Measurements from ENCODE around the gene RAB24. TPM values are rescaled to one million over a fixed set of nuclear protein-coding genes. Genes with fewer than 3 reads are reported as not detected.

The RAB24 gene
- total RNA-seq, 1 donor from 2014 or later = 30.0 TPM

- no peaks in the 10 kb centered on the region for H3K27me3 Mint-ChIP-seq
- peaks cover 2% of the 10 kb centered on the region for H3K4me1 Mint-ChIP-seq (ENCODE audit: low read depth)
- DNase-seq (ENCODE audit: low spot score, unreplicated experiment) = no peak
- H3K9me3 Mint-ChIP-seq (ENCODE audit: low read depth) = no peaks in the 10 kb centered on the region
- TF ChIP-seq, protein P1, sequence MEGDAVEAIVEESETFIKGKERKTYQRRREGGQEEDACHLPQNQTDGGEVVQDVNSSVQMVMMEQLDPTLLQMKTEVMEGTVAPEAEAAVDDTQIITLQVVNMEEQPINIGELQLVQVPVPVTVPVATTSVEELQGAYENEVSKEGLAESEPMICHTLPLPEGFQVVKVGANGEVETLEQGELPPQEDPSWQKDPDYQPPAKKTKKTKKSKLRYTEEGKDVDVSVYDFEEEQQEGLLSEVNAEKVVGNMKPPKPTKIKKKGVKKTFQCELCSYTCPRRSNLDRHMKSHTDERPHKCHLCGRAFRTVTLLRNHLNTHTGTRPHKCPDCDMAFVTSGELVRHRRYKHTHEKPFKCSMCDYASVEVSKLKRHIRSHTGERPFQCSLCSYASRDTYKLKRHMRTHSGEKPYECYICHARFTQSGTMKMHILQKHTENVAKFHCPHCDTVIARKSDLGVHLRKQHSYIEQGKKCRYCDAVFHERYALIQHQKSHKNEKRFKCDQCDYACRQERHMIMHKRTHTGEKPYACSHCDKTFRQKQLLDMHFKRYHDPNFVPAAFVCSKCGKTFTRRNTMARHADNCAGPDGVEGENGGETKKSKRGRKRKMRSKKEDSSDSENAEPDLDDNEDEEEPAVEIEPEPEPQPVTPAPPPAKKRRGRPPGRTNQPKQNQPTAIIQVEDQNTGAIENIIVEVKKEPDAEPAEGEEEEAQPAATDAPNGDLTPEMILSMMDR (IDR thresholded peaks at IDR 0.05; ENCODE audit: unreplicated experiment) = no peak
- H3K27ac Mint-ChIP-seq = no peak overlapping the region
- peaks cover 37% of the 10 kb centered on the region for H3K36me3 Mint-ChIP-seq (ENCODE audit: insufficient read depth)
- H3K4me3 Mint-ChIP-seq (ENCODE audit: low read depth) = no peak overlapping the region
These were observed 29.4 kb upstream of the RAB24 start for GRCh38 chr5:177332896-177333260.

DNA sequence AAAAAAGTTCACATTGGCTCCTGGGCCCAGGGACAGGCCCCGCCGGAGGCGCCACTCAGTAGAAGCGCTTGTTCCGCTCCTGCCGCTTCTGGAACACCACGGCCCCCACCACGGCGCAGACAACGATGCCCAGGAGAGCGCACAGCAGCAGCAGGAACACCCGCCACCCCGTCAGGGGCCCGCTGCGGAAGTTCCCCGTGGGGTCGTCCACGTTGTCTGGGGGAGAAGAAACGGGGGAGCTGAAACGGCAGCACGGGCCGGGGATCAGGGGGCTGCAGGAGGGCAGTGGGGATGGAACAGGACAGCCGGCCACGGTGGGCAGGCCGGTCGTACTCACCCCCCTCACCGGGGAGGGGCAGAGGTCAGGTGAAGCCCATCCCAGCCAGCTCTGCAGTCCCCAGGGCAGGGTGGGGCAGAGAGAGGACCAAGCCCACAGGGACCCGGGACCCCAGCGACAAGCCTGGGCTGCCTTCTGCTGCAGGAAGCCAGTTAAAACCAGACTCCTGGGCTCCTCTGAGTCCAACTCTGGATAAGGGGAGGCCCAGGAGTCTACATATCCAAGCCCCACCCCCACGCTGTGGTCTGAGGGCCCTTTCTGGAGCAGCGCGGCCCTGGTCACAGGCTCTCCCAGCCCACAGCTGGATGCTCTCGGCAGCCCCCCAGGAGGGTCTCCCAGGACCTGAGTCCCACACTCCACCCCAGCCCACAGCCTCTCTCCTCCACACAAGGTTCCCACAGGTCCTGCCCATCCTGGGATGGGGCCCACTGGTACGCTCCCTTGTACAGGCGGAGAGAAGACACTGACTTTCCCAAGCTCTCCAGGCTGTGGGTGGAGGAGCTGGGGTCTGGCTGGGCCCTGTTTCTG, 28.7 kb upstream of the RAB24 start:
- no peak overlapping the region for H3K27ac Mint-ChIP-seq
- H3K4me1 Mint-ChIP-seq (ENCODE audit: low read depth) = peaks cover 3% of the 10 kb centered on the region
- H3K9me3 Mint-ChIP-seq (ENCODE audit: low read depth) = no peaks in the 10 kb centered on the region
- TF ChIP-seq, protein P1 (IDR thresholded peaks at IDR 0.05; ENCODE audit: unreplicated experiment) = no peak
- DNase-seq (ENCODE audit: low spot score, unreplicated experiment) = no peak
- peaks cover 36% of the 10 kb centered on the region for H3K36me3 Mint-ChIP-seq (ENCODE audit: insufficient read depth)
- H3K27me3 Mint-ChIP-seq = no peaks in the 10 kb centered on the region
- H3K4me3 Mint-ChIP-seq (ENCODE audit: low read depth) = no peak overlapping the region

GRCh38 chr5:177330991-177331842, 27.7 kb upstream of the RAB24 start:
- no peak for DNase-seq (ENCODE audit: low spot score, unreplicated experiment)
- Mint-ChIP-seq H3K9me3 (ENCODE audit: low read depth) (no peaks in the 10 kb centered on the region), H3K4me1 (ENCODE audit: low read depth) (peaks cover 7% of the 10 kb centered on the region), H3K27me3 (no peaks in the 10 kb centered on the region), H3K27ac (peak overlapping the region; percentile 34), H3K4me3 (ENCODE audit: low read depth) (no peak overlapping the region), H3K36me3 (ENCODE audit: insufficient read depth) (peaks cover 33% of the 10 kb centered on the region)
- TF ChIP-seq, protein P1 (IDR thresholded peaks at IDR 0.05; ENCODE audit: unreplicated experiment) = no peak

DNA sequence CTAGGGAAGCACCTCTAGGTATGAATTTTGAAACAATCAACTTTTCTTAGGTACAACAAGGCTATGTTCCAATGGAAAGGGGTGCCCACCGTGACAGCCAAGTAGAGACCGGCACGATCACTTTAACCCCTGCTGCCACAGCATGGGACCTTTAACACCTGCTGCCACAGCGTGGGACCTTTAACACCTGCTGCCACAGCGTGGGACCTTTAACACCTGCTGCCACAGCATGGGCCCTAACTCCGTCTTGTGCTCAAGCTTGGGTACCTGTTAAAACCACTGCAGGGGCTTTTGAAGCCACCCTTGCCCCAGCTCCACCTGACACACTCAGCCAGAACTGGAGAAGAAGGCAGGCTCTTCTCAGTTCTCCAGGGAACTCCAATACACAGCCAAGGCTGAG, 26.4 kb upstream of the RAB24 start:
- Mint-ChIP-seq H3K27ac (peak overlapping the region; percentile 59), H3K36me3 (ENCODE audit: insufficient read depth) (peaks cover 27% of the 10 kb centered on the region), H3K27me3 (no peaks in the 10 kb centered on the region), H3K9me3 (ENCODE audit: low read depth) (no peaks in the 10 kb centered on the region), H3K4me3 (ENCODE audit: low read depth) (no peak overlapping the region), H3K4me1 (ENCODE audit: low read depth) (peaks cover 19% of the 10 kb centered on the region)
- no peak for DNase-seq (ENCODE audit: low spot score, unreplicated experiment)
- TF ChIP-seq, protein P1 (IDR thresholded peaks at IDR 0.05; ENCODE audit: unreplicated experiment) = no peak

- H3K36me3 Mint-ChIP-seq (ENCODE audit: insufficient read depth) = peaks cover 20% of the 10 kb centered on the region
- TF ChIP-seq, protein P1 (IDR thresholded peaks at IDR 0.05; ENCODE audit: unreplicated experiment) = no peak
- H3K27ac Mint-ChIP-seq = no peak overlapping the region
- no peak for DNase-seq (ENCODE audit: low spot score, unreplicated experiment)
- no peak overlapping the region for H3K4me3 Mint-ChIP-seq (ENCODE audit: low read depth)
- H3K4me1 Mint-ChIP-seq (ENCODE audit: low read depth) = peaks cover 22% of the 10 kb centered on the region
- H3K27me3 Mint-ChIP-seq = no peaks in the 10 kb centered on the region
- H3K9me3 Mint-ChIP-seq (ENCODE audit: low read depth) = no peaks in the 10 kb centered on the region
These were observed 25.2 kb upstream of the RAB24 start for GRCh38 chr5:177328545-177329231.

Measured in progenitor cell of endocrine pancreas (in vitro differentiated cells).